ENCODE results near the gene CRYZ.

DNA sequence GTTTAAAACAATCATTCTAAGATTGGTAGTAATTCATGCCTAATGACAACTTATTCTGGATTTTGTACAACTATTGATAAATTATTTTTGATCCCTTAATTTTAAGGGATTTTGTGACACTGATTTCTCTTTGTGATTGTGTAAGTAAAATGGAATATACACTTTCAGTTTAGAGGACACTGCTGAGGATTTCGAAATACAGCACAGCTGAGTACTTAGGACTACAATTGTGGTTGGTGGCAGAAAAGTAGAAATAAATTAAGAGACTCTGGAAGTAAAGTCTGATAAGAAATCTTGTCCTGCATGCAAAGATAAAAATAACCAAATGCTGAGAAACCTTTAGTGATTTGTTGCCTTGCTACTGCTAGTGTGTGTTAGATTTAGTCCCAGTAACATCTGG, 40.1 kb upstream of the CRYZ start:
- TF ChIP-seq POLR2A (IDR thresholded peaks at IDR 0.05; ENCODE audit: low read length) (no peak), GATA1 (IDR thresholded peaks at IDR 0.05; ENCODE audit: low read depth, low read length) (no peak)
